A549 (cell line): ENCODE data around the gene ZNF506.
"Not testable (repeated sequence)": the region's sequence is repeated elsewhere in the genome, so short reads cannot be mapped to it uniquely, and the experiment has no call there.

Experiments
- CHD2 ChIP-seq: fragments of 150-350 bp; IDR thresholded peaks from 2 replicates; pipeline ENCODE4 v1.6.1; 2014; ENCODE audit warnings: low read length; ENCODE audit not compliant: partially characterized antibody
- HDAC2 ChIP-seq: fragments of 200-600 bp; sonication (generic); IDR thresholded peaks from 2 replicates; pipeline ENCODE4 v1.6.1; 2016
- KDM5A ChIP-seq: fragments of 200-600 bp; sonication (generic); IDR thresholded peaks from 2 replicates; pipeline ENCODE4 v1.6.1; 2016; ENCODE audit warnings: antibody characterized with exemption, mild to moderate bottlenecking
- MAZ ChIP-seq: fragments of 150-350 bp; IDR thresholded peaks from 2 replicates; pipeline ENCODE4 v1.6.1; 2014; ENCODE audit warnings: antibody characterized with exemption, low read depth, low read length, borderline replicate concordance
- NPAS2 ChIP-seq: fragments of 250-450 bp; sonication (Bioruptor Pico); IDR thresholded peaks from 2 replicates; pipeline ENCODE4 v1.8.0; 2022; ENCODE audit warnings: mild to moderate bottlenecking, moderate library complexity, borderline replicate concordance
- TF ChIP-seq, protein P1 (sequence below): fragments of >200 bp; sonication (Bioruptor Twin); formaldehyde crosslinking; IDR thresholded peaks from 3 replicates; pipeline ENCODE4 v1.5.1; 2016
- TF ChIP-seq, protein P2 (sequence below): IDR thresholded peaks from 2 replicates; pipeline ENCODE4 v1.6.1; 2012

DNA sequence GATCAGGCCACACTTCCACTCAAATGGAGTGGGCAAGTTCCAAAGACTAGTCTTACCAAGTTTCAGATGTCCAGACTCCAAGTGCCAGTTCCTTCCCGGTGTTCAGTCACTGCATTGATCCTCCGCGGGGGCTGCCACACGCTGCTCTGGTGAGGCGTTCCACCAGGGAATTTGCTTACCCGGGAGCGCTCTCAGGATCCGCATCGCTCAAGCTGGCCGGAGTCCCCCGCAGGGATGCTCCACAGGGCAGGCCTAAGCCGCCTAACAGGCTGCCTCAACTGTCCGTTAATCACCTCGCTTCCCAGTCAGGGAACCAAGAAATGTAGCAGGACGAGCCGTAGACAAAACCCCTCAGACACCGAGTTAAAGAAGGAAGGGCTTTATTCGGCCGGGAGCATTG lies 36.1 kb downstream of the ZNF506 start:
- TF ChIP-seq NPAS2 (CRISPR knock-in tag); HDAC2; MAZ; KDM5A; CHD2: not testable (repeated sequence)
- TF ChIP-seq, protein P1, sequence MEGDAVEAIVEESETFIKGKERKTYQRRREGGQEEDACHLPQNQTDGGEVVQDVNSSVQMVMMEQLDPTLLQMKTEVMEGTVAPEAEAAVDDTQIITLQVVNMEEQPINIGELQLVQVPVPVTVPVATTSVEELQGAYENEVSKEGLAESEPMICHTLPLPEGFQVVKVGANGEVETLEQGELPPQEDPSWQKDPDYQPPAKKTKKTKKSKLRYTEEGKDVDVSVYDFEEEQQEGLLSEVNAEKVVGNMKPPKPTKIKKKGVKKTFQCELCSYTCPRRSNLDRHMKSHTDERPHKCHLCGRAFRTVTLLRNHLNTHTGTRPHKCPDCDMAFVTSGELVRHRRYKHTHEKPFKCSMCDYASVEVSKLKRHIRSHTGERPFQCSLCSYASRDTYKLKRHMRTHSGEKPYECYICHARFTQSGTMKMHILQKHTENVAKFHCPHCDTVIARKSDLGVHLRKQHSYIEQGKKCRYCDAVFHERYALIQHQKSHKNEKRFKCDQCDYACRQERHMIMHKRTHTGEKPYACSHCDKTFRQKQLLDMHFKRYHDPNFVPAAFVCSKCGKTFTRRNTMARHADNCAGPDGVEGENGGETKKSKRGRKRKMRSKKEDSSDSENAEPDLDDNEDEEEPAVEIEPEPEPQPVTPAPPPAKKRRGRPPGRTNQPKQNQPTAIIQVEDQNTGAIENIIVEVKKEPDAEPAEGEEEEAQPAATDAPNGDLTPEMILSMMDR: not testable (repeated sequence)
- TF ChIP-seq, protein P2, sequence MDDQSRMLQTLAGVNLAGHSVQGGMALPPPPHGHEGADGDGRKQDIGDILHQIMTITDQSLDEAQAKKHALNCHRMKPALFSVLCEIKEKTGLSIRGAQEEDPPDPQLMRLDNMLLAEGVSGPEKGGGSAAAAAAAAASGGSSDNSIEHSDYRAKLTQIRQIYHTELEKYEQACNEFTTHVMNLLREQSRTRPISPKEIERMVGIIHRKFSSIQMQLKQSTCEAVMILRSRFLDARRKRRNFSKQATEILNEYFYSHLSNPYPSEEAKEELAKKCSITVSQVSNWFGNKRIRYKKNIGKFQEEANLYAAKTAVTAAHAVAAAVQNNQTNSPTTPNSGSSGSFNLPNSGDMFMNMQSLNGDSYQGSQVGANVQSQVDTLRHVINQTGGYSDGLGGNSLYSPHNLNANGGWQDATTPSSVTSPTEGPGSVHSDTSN: not testable (repeated sequence)
